Lower leg skin (tissue), 3 donors: ENCODE results near the gene YOD1.

Experiments used
- CTCF ChIP-seq, 3 donors: fragments of 450-650 bp; IDR thresholded peaks; one replicate each; pipeline ENCODE4 v1.5.1; 2016; ENCODE audit warnings: antibody characterized with exemption in 3 of 3, mild to moderate bottlenecking in 3 of 3, moderate library complexity in 2 of 3
- POLR2A ChIP-seq, 2 donors: fragments of 450-650 bp; IDR thresholded peaks; one replicate each; pipeline ENCODE4 v1.6.1; 2016 to 2017; ENCODE audit warnings: antibody characterized with exemption in 2 of 2, mild to moderate bottlenecking in 1 of 2, moderate library complexity in 1 of 2

GRCh38 chr1:207020065-207020708 lies 30.8 kb downstream of the YOD1 start:
- TF ChIP-seq POLR2A (IDR thresholded peaks at IDR 0.05): no peak
- no peak for TF ChIP-seq CTCF (IDR thresholded peaks at IDR 0.05)
